Mucosa of stomach (tissue), 1 donor: Measurements from ENCODE around the gene GIMD1.
"Not testable (repeated sequence)": the region's sequence is repeated elsewhere in the genome, so short reads cannot be mapped to it uniquely, and the experiment has no call there.

Experiments used
- H3K27me3 ChIP-seq: one replicate; pipeline ENCODE4 v1.7.0; 2013; ENCODE audit warnings: mild to moderate bottlenecking, low read length; ENCODE audit not compliant: control insufficient read depth, insufficient read depth
- H3K36me3 ChIP-seq: one replicate; pipeline ENCODE4 v1.7.0; 2013; ENCODE audit warnings: low read length; ENCODE audit not compliant: control insufficient read depth, insufficient read depth
- H3K4me1 ChIP-seq: one replicate; pipeline ENCODE4 v1.7.0; 2013; ENCODE audit warnings: mild to moderate bottlenecking, low read length; ENCODE audit not compliant: control insufficient read depth, insufficient read depth
- H3K4me3 ChIP-seq: one replicate; pipeline ENCODE4 v1.7.0; 2013; ENCODE audit warnings: low read length
- H3K9ac ChIP-seq: one replicate; pipeline ENCODE4 v1.7.0; 2013; ENCODE audit warnings: mild to moderate bottlenecking, low read length, moderate library complexity
- H3K9me3 ChIP-seq: one replicate; pipeline ENCODE4 v1.7.0; 2013; ENCODE audit warnings: mild to moderate bottlenecking, low read length, moderate library complexity; ENCODE audit not compliant: control insufficient read depth
- donor health status: Pancreatic carcinoma.

The GIMD1 gene

GRCh38 chr4:106343865-106344646, 24.5 kb downstream of the GIMD1 start:
- Histone ChIP-seq H3K27me3 (no peaks in the 10 kb centered on the region), H3K9ac (no peak overlapping the region), H3K4me1 (no peaks in the 10 kb centered on the region), H3K9me3 (no peaks in the 10 kb centered on the region), H3K36me3 (no peaks in the 10 kb centered on the region), H3K4me3 (no peak overlapping the region)

DNA sequence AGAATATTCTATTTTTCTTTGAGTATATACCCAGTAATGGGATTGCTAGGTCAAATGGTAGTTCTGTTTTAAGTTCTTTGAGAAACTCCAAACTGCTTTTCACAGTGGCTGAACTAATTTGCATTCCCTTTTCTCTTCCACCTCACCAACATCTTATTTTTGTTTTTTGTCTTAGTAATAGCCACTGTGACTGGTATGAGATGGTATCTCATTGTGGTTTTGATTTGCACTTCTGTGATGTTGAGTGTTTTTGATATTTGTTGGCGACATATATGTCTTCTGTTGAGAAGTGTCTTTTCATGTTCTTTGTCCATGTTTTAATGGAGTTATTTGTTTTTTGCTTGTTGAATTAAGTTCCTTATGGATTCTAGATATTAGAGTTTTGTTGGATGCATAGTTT, 27.8 kb downstream of the GIMD1 start:
- Histone ChIP-seq H3K4me1 (no peaks in the 10 kb centered on the region), H3K36me3 (no peaks in the 10 kb centered on the region), H3K4me3 (no peak overlapping the region)

DNA sequence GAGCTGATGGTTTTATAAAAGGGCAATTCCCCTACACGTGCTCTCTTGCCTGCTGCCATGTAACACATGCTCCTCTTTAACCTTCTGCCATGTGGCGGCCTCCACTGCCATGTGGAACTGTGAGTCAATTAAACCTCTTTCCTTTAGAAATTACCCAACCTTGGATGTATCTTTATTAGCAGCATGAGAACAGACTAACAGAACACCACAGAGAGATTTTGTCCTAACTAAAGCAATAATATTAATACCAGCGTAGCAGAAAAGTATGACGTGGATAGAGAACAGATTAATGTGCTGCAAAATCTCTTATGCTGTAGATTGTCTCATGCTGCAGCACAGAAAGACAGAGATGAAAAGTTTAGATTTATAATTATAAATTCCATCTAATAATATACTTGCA, 29.1 kb downstream of the GIMD1 start:
- H3K4me3 ChIP-seq, result no peak overlapping the region
- no peaks in the 10 kb centered on the region for H3K36me3 ChIP-seq
- no peak overlapping the region for H3K9ac ChIP-seq
- H3K27me3 ChIP-seq, result no peaks in the 10 kb centered on the region
- H3K9me3 ChIP-seq, result no peaks in the 10 kb centered on the region
- peaks cover under 1% of the 10 kb centered on the region for H3K4me1 ChIP-seq

More for the DNA sequence above, 27.8 kb downstream of the GIMD1 start:
- no peak overlapping the region for H3K9ac ChIP-seq
- H3K9me3 ChIP-seq, result no peaks in the 10 kb centered on the region
- H3K27me3 ChIP-seq, result no peaks in the 10 kb centered on the region

- no peaks in the 10 kb centered on the region for H3K9me3 ChIP-seq
- no peak overlapping the region for H3K4me3 ChIP-seq
- peaks cover 6% of the 10 kb centered on the region for H3K4me1 ChIP-seq
- no peaks in the 10 kb centered on the region for H3K27me3 ChIP-seq
- H3K9ac ChIP-seq, result no peak overlapping the region
- H3K36me3 ChIP-seq, result no peaks in the 10 kb centered on the region
Measured at GRCh38 chr4:106338671-106339070, 29.9 kb downstream of the GIMD1 start.

DNA sequence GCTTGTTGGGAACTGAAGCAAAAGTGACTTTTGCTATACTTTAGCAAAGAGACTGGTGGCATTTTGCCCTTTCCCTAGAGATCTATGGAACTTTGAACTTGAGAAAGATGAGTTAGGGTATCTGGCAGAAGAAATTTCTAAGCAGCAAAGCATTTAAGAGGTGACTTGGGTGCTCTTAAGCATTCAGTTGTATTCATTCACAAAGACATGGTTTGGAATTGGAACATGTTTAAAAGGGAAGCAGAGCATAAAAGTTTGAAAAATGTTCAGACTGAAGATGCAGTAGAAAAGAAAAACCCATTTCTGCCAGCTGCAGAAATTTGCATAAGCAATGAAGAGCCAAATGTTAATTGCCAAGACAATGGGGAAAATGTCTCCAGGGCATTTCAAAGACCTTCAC, 30.7 kb downstream of the GIMD1 start:
- no peak overlapping the region for H3K4me3 ChIP-seq
- no peaks in the 10 kb centered on the region for H3K9me3 ChIP-seq
- H3K27me3 ChIP-seq, result no peaks in the 10 kb centered on the region
- no peak overlapping the region for H3K9ac ChIP-seq
- H3K36me3 ChIP-seq, result no peaks in the 10 kb centered on the region
- peaks cover 6% of the 10 kb centered on the region for H3K4me1 ChIP-seq

DNA sequence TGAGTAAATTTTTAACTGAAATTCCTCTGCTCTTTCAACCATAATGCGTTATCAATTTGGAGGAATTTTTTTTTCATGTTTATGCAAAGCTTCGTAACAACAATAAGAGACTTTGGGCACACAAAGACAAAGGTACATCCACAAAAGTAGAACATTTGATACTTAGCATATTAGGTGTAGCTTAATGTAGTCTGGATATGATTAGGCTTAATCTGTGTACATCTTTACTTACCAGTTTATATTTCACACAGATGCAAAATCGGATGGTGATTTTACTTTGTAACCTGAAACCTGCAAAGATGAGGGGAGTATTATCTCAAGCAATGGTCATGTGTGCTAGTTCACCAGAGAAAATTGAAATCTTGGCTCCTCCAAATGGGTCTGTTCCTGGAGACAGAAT, 32.0 kb downstream of the GIMD1 start:
- H3K36me3 ChIP-seq, result no peaks in the 10 kb centered on the region
- no peaks in the 10 kb centered on the region for H3K27me3 ChIP-seq
- H3K4me3 ChIP-seq, result no peak overlapping the region
- H3K9ac ChIP-seq, result no peak overlapping the region
- H3K4me1 ChIP-seq, result peaks cover 6% of the 10 kb centered on the region
- H3K9me3 ChIP-seq, result no peaks in the 10 kb centered on the region

DNA sequence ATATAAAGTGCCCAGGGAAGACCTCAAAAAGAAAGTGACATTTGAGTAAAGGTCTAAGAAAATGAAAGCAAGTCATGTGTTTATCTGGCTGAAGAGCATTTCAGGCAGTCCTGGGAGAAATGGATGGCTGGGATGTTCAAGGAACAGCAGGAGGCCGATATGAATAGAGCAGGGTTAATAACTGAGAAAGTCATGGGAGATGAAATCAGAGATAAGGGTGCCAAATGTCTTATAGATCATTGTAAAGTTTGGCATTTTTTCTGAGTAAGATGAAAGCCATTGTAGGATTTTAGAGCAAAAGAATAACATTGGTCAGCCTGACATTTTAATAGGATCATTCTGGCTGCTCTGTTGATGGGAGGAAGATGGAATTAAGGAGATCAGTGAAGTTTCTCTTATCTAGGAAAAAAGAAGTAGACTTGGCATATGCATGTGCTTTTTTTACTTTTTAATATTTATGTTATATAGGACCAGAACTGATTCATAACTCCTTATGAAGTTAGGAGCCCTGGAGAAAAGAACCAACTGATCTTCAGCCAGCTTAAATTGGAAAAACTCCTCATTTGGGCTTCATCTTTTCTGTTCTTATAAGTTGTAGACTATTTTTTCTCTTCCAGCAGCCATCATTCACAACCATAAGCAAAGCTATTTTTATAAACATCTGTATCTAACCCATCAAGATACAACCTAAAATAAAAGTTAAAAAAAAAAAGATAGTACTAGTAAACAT, 33.7 kb downstream of the GIMD1 start:
- no peak overlapping the region for H3K4me3 ChIP-seq
- no peaks in the 10 kb centered on the region for H3K36me3 ChIP-seq
- H3K9ac ChIP-seq, result no peak overlapping the region
- H3K4me1 ChIP-seq, result peaks cover 6% of the 10 kb centered on the region
- no peaks in the 10 kb centered on the region for H3K27me3 ChIP-seq
- no peaks in the 10 kb centered on the region for H3K9me3 ChIP-seq

DNA sequence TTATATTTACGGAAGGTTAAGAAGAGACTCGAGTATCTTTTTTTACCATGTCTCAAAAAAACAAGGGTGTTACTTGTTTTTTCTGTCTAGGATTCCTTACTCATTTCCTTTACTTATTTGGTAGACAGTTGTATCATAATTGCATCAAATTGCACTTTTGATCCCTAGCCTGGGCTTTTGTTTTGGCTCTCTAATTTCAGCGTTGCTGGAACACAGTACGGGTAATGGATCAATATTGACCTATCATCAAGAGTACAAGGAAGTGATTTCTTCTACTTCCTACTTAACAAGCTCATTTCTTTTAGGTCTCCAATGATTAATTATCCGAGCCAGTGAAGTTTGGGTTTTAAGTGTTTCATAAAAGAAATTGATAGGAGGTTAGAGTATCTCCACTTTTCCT, 35.4 kb downstream of the GIMD1 start:
- no peaks in the 10 kb centered on the region for H3K36me3 ChIP-seq
- no peak overlapping the region for H3K4me3 ChIP-seq
- no peak overlapping the region for H3K9ac ChIP-seq

GRCh38 chr4:106329041-106329618, 39.4 kb downstream of the GIMD1 start:
- H3K9ac ChIP-seq, result no peak overlapping the region
- H3K36me3 ChIP-seq, result no peaks in the 10 kb centered on the region

More for the DNA sequence above, 35.4 kb downstream of the GIMD1 start:
- H3K9me3 ChIP-seq, result no peaks in the 10 kb centered on the region
- no peaks in the 10 kb centered on the region for H3K27me3 ChIP-seq
- H3K4me1 ChIP-seq, result peaks cover 6% of the 10 kb centered on the region

GRCh38 chr4:106325800-106326199, 42.8 kb downstream of the GIMD1 start:
- no peaks in the 10 kb centered on the region for H3K27me3 ChIP-seq
- H3K36me3 ChIP-seq, result no peaks in the 10 kb centered on the region

More at GRCh38 chr4:106329041-106329618, 39.4 kb downstream of the GIMD1 start:
- peaks cover 3% of the 10 kb centered on the region for H3K4me1 ChIP-seq
- no peaks in the 10 kb centered on the region for H3K9me3 ChIP-seq
- H3K4me3 ChIP-seq, result no peak overlapping the region
- H3K27me3 ChIP-seq, result no peaks in the 10 kb centered on the region

GRCh38 chr4:106323119-106323518, 45.5 kb downstream of the GIMD1 start:
- no peaks in the 10 kb centered on the region for H3K36me3 ChIP-seq
- no peak overlapping the region for H3K9ac ChIP-seq
- no peaks in the 10 kb centered on the region for H3K4me1 ChIP-seq
- H3K4me3 ChIP-seq, result no peak overlapping the region
- H3K27me3 ChIP-seq, result no peaks in the 10 kb centered on the region
- no peaks in the 10 kb centered on the region for H3K9me3 ChIP-seq

More at GRCh38 chr4:106325800-106326199, 42.8 kb downstream of the GIMD1 start:
- H3K9ac ChIP-seq, result no peak overlapping the region
- H3K4me3 ChIP-seq, result no peak overlapping the region
- H3K4me1 ChIP-seq, result no peaks in the 10 kb centered on the region
- H3K9me3 ChIP-seq, result no peaks in the 10 kb centered on the region

DNA sequence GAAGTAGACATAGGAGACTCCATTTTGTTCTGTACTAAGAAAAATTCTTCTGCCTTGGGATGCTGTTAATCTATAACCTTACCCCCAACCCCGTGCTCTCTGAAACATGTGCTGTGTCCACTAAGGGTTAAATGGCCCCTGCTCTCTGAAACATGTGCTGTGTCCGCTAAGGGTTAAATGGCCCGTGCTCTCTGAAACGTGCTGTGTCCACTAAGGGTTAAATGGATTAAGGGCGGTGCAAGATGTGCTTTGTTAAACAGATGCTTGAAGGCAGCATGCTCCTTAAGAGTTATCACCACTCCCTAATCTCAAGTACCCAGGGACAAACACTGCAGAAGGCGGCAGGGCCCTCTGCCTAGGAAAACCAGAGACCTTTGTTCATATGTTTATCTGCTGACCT, 46.8 kb downstream of the GIMD1 start:
- not testable (repeated sequence) for H3K36me3 ChIP-seq, H3K9ac ChIP-seq, H3K27me3 ChIP-seq, H3K9me3 ChIP-seq, H3K4me3 ChIP-seq, H3K4me1 ChIP-seq
